HG03457 (cell line): ENCODE results near the gene TLCD1.
"Not testable (repeated sequence)": the region's sequence is repeated elsewhere in the genome, so short reads cannot be mapped to it uniquely, and the experiment has no call there.

Experiments used
- ATAC-seq: cut with Tn5 transposase; IDR thresholded peaks from one replicate; pipeline ENCODE4 v1.9.1; 2021; ENCODE audit warnings: moderate number of reproducible peaks; ENCODE audit not compliant: unreplicated experiment

Gene TLCD1

DNA sequence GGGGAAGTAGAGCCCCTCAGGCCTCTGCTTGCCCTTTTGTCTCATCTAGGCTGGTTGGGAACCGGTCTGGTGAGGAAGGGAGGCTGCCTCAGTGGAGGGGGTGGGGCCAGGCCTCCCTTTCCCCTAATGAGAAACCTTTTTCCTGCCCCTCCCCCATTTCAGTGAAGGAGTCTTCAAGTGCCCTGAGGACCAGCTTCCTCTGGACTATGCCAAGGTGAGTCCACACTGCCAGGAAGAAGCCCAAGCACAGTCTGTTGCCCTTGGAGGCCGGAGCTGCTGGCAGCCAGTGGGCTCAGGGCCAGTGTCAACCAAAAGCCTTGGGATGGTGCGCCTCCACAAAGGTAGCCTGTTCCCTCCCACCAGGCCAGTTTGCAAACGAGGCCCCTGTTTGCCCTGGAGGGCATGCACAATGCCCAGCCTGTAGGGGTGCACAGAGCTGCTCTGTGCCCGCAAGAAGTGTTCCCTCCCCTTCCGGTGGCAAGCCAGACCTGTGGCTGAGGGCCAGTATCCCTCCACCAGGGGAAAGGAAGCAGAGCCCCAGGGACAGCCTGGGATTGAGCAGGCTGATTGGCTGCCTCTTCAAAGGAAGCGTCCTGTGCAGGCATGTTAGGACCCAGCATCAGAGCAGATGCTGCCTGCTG lies 21.1 kb upstream of the TLCD1 start:
- no peak for ATAC-seq

DNA sequence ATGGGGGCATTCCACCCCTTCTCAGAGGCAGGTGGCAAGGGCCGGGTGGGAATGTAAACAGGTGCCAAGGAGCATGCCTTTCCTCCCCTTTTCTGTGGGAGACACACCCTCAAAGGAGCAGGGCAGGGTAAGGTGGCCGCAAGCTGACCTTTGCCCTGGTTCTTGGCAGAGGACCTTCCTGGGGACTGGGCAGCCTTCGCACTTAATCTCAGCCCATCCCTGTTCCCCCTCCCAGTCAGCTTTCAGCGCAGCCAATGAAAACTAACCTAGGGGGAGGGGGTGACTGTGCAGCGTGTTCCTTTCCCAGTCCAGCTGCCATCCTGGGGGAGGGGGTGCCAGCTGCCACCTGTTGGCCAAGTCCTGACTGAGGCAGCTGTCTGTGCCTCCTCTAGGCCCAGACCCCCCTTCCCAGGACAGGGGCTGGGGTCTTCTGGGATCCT lies 20.6 kb upstream of the TLCD1 start:
- no peak for ATAC-seq

DNA sequence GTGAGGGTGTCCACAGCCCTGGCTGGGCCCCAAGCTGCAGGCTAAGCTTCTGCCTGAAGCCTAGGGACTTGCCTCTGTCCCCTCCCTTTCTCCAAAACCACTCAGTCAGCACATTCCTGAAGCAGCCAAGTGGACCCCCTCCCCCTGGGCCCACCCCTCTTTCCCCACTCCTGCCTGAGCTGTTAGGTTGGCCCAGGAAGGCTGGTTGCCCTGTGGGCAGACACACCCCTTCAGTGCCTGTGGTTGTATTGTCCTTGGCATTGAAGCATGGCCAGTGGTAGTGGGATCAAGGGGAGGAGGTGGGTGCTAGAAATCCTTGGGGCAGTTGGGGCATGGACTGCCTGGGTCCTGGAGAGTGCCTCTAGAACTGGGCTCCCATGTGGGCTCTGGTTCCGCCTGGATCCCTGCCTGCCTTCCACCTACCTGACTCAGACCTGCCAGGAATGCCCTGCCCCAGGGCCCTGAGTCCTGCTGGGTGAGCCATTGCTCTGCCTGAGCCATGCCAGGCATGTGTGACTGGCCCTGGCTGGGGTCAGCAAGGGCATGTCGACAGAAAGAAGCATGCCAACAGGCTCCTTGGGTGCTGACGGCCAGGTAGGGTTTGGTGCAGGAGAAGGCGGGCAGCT lies 19.9 kb upstream of the TLCD1 start:
- no peak for ATAC-seq

DNA sequence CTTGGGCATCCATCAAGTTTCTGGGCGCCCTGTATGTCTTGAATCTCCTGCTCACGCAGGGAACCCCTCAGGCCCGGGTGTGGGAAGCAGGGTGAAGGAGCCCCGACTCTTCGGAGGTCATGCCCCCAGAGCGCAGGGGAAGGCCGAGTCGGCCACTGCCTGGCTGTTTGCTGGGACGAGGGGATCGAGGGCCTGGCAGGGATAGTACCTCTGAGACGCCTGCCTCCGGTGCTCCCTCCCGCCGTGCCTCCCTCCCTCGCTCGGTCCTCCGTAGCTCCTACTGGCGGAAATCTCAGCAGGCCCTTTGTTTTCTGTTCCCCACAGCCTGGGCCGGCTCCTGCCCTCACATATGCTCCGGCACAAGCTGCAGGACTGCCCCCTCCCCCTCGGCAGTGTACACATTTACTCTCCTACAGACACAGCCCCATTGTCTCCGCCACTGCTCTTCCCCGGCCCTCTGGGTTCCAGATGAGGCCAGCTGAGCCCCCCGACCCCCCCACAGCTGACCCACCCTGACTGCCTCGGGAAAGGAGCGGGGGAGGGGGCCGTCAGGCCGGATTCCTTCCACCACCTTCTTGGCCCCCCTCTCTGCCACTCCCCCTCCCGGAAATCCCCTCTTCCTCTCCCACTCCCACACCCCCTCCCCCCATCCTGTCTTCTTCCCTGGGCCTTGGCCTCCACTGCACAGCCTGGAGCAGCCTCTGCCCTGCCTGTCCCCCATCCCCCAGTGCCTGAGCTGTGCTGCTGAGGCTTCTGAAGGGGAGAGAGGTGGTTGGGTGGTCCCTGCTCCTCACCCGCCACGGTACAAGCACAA lies 19.1 kb upstream of the TLCD1 start:
- no peak for ATAC-seq

DNA sequence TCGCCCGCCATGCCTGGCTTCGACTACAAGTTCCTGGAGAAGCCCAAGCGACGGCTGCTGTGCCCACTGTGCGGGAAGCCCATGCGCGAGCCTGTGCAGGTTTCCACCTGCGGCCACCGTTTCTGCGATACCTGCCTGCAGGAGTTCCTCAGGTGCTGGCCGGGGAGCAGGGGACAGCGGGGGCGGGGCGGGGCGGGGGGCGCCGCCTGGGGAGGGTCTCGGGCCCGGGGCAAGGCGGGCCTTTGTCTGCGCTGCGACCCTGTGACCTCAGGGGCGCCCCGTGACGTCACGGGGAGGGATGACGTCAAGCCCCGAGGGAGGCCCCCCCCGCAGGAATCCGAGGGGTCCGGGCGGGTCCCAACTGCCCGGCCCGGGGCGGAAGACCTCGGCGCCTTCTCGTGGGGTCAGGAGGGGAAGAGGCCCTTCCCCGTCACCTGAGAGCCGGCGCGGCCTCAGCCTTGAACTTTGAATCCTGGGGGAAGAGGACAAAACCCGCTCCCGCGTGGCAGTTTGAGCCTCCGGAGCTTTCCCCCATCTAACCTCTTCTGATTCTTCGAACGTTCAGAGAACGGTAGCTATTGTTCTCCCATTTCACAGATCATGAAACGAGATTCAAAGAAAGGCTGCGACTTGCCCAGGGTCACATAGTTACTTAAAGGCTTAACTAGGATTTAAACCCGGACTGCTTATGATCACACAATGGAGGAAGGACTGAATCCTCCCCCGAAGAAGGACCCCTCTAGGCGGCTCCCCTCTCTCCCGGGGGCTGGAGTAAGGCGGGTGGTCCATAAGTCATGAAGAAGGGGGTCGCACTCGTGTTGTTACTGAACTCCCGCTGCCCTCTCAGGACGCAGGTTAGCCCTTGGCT lies 18.3 kb upstream of the TLCD1 start:
- ATAC-seq: peak; percentile 2

DNA sequence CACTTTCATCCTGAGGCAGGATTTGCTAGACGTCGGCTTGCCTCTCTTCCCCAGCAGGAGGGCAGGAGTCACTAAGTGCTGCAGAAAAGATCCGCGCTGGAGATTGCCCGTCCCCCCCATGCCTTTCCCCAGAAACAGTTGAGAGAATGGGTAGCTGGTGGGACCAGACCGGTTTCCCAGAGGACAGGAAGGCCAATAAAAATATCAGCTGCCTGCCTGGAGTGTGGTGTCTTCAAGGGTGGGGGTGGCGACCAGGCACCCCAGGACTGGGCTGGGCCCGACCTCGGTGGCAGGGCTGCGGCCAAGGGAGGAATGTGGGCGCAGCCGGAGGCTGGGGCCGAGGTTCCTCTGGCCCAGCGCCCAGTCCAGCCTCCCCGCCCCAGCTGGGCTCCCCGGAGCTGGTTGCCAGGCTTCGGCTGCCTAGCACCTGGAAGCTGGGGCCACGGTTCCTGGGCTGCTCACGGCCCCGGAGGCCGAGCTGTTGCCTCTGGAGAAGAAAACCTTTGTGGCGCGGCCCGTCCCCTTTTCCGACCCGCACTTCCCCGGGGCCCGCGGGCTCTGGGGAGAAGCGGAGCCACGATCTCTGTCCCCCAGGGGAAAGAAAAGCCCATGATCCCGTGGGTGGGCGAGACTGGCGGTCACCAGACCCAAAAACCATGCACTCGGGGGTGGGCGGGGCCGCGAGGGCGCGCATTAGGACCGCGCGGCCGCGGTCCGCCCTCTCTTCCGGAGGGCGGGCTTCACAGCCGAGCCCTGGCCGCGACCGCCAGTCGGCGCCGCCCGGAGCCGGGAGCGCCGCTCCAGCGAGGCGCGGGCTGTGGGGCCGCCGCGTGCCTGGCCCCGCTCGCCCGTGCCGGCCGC lies 17.4 kb upstream of the TLCD1 start, which contains the start of gene TRAF4:
TSS of gene TRAF4 (plus strand) at position 769 of the 861 bp plus-strand sequence. CDS start 102 bp downstream, outside the sequence.
- ATAC-seq: peak; percentile 41

DNA sequence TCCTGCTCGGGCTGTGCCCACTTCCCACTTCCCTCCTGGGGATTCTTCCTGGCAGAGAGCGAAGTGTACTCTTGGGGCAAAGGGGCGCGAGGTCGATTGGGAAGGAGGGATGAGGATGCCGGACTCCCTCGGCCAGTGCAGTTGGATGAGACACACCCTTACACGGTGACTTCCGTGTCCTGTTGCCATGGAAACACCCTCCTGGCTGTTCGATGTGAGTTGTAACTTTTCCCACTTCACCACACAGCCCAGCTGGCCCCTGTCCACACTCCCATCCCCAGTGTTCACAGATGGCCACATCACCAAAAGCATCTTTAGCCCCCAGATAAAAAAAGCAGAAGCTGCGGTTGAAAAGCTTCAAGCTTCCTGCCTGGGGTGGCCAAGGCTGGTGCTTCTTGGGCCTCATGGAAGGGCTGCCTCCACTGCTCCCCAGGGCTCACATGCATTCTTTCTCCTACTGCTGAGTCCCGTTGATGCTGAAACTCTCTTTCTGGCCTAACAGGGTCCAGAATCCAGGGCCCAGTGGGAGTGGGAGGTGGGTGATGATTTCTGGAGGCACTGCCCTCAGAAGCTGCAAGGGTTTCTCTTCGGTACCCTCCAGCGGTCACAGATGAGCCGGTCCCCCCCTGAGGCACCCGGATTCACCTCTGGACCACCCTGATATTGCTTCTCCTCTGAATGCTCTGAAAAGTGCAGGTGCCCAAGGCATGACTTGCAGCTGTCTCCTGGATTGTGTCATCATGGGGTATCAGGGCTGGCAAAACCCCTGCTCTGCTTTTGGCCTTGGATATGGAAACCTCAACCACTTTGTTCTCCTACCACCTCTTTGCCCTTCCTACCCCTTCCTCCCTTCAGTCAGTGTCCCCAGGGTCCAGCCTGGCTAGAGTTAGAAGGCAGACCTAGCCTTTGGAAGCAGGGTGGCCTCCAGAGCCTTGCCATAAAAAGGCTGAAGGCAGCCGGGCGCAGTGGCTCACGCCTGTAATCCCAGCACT lies 15.6 kb upstream of the TLCD1 start:
- ATAC-seq: no peak

DNA sequence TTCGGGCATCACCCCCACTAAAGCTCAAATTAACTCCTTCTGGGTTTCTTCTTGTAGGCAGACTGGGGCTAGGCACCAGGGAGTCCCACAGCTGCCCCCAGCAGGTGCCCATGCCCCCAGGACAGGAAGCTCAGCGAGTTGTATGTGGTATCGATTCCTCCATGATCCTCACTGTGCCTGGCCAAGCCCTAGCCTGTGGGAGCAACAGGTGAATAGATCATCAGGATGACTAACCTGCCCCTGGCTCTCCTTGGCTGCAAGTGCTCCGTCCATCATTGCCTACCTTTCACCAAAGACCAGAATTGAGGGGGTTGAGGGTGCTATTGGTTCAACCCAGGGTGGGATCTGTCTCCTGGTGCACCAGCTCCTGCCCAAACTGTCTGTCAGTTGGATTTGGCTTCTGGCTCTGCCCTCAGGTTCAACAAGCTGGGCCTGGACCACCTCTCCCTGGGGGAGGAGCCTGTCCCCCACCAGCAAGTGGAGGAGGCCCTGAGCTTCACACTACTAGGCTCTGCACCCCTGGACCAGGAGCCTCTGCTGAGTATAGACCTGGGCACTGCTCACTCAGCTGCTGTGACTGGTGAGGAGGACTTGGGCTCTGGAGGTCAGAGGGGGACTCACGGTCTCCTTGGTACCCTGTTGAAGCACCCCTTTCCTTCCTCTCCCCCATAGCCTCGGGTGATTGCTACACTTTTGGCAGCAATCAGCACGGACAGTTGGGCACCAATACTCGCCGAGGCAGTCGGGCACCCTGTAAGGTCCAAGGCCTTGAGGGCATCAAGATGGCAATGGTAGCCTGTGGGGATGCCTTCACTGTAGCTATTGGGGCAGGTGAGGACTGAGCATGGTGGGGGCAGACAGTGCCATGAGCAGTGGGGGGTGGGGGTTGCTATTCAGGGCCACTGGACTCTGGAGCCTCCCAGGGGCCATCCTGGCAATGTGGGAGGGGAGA lies 14.6 kb upstream of the TLCD1 start:
- no peak for ATAC-seq

DNA sequence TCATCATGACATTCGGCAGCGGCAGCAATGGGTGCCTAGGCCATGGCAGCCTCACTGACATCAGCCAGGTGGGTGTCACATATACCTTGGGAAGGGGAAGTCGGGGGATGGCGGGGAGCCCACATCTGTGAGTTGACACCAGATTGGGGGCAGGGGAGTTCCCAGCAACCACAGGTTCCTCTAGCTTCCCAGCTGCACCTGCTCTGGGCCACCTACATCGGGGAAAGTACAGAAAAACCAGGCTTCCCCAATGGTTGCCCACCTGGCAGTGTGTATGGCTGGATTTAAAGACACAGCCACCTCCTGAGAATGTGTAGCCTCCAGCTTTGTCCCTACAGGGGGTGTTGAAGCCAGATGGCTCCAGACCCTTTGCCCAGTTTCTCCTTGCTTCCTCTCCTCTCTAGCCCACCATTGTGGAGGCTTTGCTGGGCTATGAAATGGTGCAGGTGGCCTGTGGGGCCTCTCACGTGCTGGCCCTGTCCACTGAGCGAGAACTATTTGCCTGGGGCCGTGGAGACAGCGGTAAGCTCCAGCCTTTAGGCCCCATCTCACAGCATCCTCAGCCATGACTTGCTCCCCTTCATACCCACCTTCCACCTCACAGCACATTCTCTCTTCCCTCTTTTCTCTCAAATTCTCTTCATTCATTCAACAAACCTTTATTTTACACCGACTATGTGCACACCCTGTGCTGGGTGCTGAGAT lies 12.8 kb upstream of the TLCD1 start:
- no peak for ATAC-seq

DNA sequence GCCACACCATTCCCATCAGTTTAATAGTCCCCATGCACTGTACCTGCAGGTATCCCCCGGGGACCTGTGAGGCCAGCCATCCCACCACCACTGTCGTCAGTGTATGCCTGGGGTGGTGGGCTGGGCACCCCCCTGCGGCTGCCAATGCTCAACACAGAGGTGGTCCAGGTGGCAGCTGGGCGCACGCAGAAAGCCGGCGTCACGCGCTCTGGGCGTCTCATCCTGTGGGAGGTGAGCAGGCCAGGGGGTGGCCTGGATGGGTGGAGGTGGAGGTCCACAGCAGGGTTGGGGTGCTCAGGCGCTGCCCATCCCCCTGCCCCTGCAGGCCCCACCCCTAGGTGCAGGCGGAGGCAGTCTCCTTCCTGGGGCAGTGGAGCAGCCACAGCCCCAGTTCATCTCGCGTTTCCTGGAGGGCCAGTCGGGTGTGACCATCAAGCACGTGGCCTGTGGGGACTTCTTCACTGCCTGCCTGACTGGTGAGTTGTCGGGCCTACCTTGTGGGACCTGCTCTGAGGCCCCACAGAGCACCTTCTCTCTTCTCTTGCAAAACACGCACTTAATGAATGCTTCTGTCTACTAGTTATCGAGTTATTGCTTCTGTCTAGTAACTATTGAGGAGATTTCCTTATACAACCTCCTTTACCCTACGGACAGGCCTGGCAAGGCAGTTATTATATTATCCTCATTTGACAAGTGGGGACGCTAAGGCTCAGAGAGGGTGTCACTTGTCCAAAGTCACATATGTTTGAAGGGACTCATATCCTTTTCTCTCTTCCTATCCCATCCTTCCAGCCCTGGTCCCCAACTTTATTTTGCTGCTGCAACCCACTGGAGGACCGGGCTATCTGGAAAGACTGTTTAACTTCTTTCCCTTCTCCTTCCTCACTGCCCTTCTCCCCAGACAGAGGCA lies 12.0 kb upstream of the TLCD1 start:
- no peak for ATAC-seq

DNA sequence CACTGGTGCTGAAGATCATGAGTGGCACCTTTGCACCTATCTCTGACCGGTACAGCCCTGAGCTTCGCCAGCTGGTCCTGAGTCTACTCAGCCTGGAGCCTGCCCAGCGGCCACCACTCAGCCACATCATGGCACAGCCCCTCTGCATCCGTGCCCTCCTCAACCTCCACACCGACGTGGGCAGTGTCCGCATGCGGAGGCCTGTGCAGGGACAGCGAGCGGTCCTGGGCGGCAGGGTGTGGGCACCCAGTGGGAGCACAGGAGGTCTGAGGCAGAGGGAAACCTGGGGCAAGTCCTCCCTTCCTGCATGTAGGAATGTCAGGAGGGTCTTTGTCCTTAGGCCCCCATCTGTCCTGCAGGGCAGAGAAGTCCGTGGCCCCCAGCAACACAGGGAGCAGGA lies 11.3 kb upstream of the TLCD1 start:
- no peak for ATAC-seq

DNA sequence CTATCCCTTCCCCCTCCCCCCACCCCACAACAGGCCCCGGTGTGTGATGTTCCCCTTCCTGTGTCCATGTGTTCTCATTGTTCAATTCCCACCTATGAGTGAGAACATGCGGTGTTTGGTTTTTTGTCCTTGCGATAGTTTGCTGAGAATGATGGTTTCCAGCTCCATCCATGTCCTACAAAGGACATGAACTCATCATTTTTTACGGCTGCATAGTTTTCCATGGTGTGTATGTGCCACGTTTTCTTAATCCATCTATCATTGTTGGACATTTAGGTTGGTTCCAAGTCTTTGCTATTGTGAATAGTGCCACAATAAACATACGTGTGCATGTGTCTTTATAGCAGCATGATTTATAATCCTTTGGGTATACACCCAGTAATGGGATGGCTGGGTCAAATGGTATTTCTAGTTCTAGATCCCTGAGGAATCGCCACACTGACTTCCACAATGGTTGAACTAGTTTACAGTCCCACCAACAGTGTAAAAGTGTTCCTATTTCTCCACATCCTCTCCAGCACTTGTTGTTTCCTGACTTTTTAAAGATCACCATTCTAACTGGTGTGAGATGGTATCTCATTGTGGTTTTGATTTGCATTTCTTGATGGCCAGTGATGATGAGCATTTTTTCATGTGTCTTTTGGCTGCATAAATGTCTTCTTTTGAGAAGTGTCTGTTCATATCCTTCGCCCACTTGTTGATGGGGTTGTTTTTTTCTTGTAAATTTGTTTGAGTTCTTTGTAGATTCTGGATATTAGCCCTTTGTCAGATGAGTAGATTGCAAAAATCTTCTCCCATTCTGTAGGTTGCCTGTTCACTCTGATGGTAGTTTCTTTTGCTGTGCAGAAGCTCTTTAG lies 10.1 kb upstream of the TLCD1 start:
- not testable (repeated sequence) for ATAC-seq

DNA sequence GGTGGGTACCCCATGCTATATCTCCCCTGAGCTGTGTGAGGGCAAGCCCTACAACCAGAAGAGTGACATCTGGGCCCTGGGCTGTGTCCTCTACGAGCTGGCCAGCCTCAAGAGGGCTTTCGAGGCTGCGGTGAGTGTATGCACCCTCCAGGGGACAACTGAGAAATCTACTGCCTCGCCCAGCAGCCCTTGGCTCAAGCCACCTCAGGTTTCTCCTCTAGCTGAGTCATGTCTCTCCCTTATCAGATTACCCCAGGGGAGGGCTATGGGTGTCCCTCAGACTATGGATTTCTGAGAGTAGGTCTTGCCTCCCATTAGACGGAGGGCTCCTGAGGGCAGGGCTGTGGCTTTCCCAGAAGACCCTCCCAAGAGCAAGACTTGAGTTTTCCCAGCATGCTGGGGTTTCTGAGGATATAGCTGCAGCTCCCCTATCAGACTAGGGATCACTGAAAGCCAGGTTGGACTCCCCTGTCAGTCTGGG lies 9.2 kb upstream of the TLCD1 start:
- no peak for ATAC-seq

DNA sequence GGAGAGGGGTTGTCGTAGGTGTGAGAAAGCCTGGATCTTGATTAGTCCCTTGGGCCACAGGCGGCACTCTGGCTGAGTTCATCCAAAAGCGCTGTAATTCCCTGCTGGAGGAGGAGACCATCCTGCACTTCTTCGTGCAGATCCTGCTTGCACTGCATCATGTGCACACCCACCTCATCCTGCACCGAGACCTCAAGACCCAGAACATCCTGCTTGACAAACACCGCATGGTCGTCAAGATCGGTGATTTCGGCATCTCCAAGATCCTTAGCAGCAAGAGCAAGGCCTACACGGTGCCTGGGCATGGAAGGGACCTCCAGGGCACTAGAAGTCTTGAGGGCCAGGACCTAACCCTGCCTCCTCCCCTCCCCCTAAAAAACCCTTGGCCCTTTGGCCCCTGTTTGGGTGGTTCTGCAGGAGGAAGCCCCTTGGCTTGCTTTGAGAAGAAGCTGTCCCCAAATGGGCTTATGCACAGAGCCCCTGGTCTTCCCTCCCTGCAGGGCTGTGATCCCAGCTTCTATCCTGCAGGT lies 8.7 kb upstream of the TLCD1 start:
- ATAC-seq: no peak

DNA sequence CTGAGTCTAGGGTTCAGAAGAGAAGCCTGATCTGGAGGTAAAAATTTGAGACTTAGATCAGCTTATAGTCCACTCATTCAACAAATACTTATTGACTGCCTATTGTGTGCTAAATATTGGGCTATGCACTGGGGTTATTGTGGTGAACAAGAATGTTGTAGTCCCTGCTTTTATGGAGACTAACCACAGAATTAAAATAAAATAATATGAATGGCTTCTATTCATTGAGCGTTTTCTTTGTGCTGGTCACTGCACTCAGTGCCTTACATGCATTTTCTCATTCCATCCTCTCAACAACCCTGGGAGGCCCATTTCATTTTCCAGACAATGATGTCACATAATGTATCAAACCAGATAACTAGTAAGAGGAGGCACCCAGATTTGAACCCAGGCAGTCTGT lies 7.3 kb upstream of the TLCD1 start:
- no peak for ATAC-seq
